ENCODE measurements around the gene CNOT2. TPM values are rescaled to one million over a fixed set of nuclear protein-coding genes. Genes with fewer than 3 reads are reported as not detected.

The CNOT2 gene
- total and polyA plus RNA-seq, 2 experiments from 2014 or later, result 110 to 152 TPM

GRCh38 chr12:70306676-70307075, 63.4 kb downstream of the CNOT2 start (continued):
- no peak for TF ChIP-seq ZNF462 (CRISPR knock-in tag; IDR thresholded peaks at IDR 0.05)
- no peak for TF ChIP-seq ZNF331 (CRISPR knock-in tag; IDR thresholded peaks at IDR 0.05; ENCODE audit: low read depth)
- no peak for TF ChIP-seq NANOG (IDR thresholded peaks at IDR 0.05; ENCODE audit: borderline replicate concordance)
- TF ChIP-seq ETS1 (IDR thresholded peaks at IDR 0.05), result no peak
- TF ChIP-seq JUNB (IDR thresholded peaks at IDR 0.05; ENCODE audit: unreplicated experiment), result no peak
- no peak for TF ChIP-seq EZH2phosphoT487 (IDR thresholded peaks at IDR 0.05; ENCODE audit: unreplicated experiment)
- TF ChIP-seq EZH2 (IDR thresholded peaks at IDR 0.05; ENCODE audit: low read depth, unreplicated experiment), result no peak

GRCh38 chr12:70307868-70308267, 64.6 kb downstream of the CNOT2 start:
- peaks cover 2% of the 10 kb centered on the region for H3K27me3 Mint-ChIP-seq (ENCODE audit: insufficient read depth, low read depth, poor library complexity)
- ATAC-seq, result peak; percentile 61
- Histone ChIP-seq H3F3A (replicated peaks; ENCODE audit: low read depth) (no peaks in the 10 kb centered on the region), H4K20me1 (replicated peaks; ENCODE audit: insufficient read depth) (0 out of 2 replicates have a peak, but pooled peaks cover 2% of the 10 kb centered on the region), H3K9me2 (ENCODE audit: insufficient read depth) (no peaks in the 10 kb centered on the region), H3K27me3 (ENCODE audit: insufficient read depth) (no peaks in the 10 kb centered on the region), H2AFZ (no peak overlapping the region), H3K4me1 (ENCODE audit: insufficient read depth) (no peaks in the 10 kb centered on the region), H3K4me2 (no peak overlapping the region), H3K79me2 (replicated peaks; ENCODE audit: insufficient read depth) (peaks cover 95% of the 10 kb centered on the region), H3K4me3 (no peak overlapping the region), H3K36me3 (ENCODE audit: insufficient read depth) (peaks cover 7% of the 10 kb centered on the region), H3K27ac (ENCODE audit: low read depth) (no peak overlapping the region)
- peaks cover 8% of the 10 kb centered on the region; the same call in 2 of the 3 replicates for H3K4me1 Mint-ChIP-seq
- DNase-seq (ENCODE audit: low spot score), result peak; percentile 9
- no peak overlapping the region for H3K4me3 Mint-ChIP-seq
- H3K36me3 Mint-ChIP-seq (ENCODE audit: low read depth), result peaks cover 34% of the 10 kb centered on the region
- no peak overlapping the region for H3K27ac Mint-ChIP-seq
- H3K9me3 Mint-ChIP-seq, result peaks cover 30% of the 10 kb centered on the region
- TF ChIP-seq POLR2AphosphoS5 (IDR thresholded peaks at IDR 0.05; ENCODE audit: low read depth) (no peak), ZNF114 (CRISPR knock-in tag; IDR thresholded peaks at IDR 0.05) (no peak), CTCF (conservative IDR thresholded peaks at IDR 0.05; ENCODE audit: low read depth in 2 of 2) (no peak), REST (IDR thresholded peaks at IDR 0.05; ENCODE audit: unreplicated experiment) (no peak), EZH2 (IDR thresholded peaks at IDR 0.05; ENCODE audit: low read depth, unreplicated experiment) (no peak)
